ENCODE data around the gene TGFA. TPM values are rescaled to one million over a fixed set of nuclear protein-coding genes. Genes with fewer than 3 reads are reported as not detected.
"Not testable (repeated sequence)": the region's sequence is repeated elsewhere in the genome, so short reads cannot be mapped to it uniquely, and the experiment has no call there.

The TGFA gene
- total RNA-seq, 2 donors from 2014 or later, result 21.4 to 25.8 TPM

DNA sequence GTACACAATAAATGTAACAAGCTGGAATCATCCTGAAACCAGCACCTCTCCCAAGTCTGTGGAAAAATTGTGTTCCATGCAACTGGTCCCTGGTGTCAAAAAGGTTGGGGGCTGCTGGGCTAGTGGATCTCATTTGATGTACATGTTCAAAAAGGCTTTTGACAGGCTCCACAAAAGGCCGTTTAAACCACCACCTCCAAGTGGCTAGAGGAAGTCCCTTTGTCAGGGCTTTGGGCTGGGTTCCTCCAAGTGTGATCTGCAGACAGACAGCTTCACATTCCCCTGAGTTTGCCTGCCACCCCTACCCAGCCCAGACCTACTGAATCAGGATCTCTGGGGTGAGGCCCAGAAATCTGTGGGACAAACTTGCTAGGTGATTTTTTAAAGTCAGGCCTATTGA is 84.7 kb downstream of the TGFA start:
- H3K4me3 ChIP-seq, result no peak overlapping the region
- H3K36me3 ChIP-seq, result no peaks in the 10 kb centered on the region
- no peak overlapping the region for H3K9ac ChIP-seq (ENCODE audit: low read depth in 2 of 2, low read length in 2 of 2)
- intact Hi-C loops (cut with DNase I), result no loop called here
- no peak overlapping the region for H3K27ac ChIP-seq
- H3K27me3 ChIP-seq, result no peaks in the 10 kb centered on the region
- TF ChIP-seq, protein P1, sequence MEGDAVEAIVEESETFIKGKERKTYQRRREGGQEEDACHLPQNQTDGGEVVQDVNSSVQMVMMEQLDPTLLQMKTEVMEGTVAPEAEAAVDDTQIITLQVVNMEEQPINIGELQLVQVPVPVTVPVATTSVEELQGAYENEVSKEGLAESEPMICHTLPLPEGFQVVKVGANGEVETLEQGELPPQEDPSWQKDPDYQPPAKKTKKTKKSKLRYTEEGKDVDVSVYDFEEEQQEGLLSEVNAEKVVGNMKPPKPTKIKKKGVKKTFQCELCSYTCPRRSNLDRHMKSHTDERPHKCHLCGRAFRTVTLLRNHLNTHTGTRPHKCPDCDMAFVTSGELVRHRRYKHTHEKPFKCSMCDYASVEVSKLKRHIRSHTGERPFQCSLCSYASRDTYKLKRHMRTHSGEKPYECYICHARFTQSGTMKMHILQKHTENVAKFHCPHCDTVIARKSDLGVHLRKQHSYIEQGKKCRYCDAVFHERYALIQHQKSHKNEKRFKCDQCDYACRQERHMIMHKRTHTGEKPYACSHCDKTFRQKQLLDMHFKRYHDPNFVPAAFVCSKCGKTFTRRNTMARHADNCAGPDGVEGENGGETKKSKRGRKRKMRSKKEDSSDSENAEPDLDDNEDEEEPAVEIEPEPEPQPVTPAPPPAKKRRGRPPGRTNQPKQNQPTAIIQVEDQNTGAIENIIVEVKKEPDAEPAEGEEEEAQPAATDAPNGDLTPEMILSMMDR (IDR thresholded peaks at IDR 0.05), result no peak
- H3K4me1 ChIP-seq, result no peaks in the 10 kb centered on the region
- no peaks in the 10 kb centered on the region for H3K9me3 ChIP-seq
- no peak for DNase-seq

DNA sequence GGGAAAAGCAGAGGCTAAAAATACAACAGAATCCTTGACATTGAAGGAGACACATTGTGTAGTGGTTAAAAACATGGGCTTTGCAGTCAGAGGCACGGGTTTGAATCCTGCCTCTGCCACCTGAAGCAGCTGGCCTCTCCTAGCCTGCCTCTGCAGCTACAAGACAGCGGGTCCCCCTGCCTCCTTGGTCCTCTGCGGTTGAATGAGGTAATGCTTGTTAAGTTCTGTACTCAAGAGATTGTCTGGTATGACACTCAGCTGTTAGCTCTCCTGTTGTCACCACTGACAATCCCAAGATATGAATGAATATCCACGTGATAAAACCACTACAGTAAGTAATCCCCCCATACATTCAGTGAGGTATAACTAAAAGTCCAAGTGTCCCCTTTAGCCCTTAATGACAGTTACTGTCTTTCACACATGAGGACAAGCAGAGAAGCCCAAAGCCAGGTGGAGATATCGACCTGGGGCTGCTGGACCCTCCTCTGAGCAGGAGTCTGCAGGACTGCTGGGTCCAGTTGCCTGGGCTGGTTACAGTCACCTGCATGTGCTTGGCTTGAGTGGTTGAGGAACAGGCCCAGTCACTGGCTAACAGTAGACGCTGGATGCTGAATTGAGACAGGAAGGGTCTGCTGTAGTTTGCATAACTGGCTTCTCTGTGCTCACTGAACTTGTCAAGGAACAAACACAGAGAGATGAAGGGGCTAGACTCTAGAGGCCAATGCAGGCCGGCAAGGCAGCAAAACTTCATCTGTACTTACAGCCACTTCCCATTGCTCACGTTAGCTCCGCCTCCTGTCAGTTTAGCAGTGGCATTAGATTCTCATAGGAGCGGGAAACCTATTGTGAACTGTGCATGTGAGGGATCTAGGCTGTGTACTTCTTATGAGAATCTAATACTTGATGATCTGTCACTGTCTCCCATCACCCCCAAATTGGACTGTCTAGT is 85.5 kb downstream of the TGFA start:
- Histone ChIP-seq H3K9me3 (no peaks in the 10 kb centered on the region), H3K36me3 (no peaks in the 10 kb centered on the region), H3K27me3 (no peaks in the 10 kb centered on the region), H3K9ac (ENCODE audit: low read depth in 2 of 2, low read length in 2 of 2) (no peak overlapping the region), H3K27ac (no peak overlapping the region), H3K4me1 (no peaks in the 10 kb centered on the region), H3K4me3 (no peak overlapping the region)
- intact Hi-C loops (cut with DNase I), result no loop called here
- DNase-seq, result no peak
- TF ChIP-seq, protein P1 (IDR thresholded peaks at IDR 0.05), result no peak

DNA sequence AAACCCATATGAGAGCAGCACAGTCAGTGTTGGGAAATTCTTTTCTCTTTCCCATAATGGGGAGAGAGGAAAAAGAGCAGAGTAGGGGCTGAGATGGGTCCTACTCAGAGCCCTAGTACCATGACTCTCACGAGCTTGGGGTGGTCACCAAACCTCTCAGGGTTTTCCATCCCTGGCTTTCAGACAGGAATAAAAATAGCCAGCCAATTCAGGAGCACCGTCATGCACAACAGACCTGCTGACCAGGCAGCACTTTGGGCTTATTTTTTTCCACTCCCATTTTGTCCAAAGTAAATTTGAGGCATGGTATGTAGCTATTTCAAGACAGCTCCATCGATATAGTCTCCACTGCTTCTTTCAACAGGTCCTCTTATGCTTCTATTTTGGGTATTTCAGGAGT is 86.4 kb downstream of the TGFA start:
- Histone ChIP-seq H3K4me1 (no peaks in the 10 kb centered on the region), H3K36me3 (no peaks in the 10 kb centered on the region), H3K9ac (ENCODE audit: low read depth in 2 of 2, low read length in 2 of 2) (no peak overlapping the region), H3K4me3 (no peak overlapping the region), H3K27ac (no peak overlapping the region), H3K9me3 (no peaks in the 10 kb centered on the region), H3K27me3 (no peaks in the 10 kb centered on the region)
- intact Hi-C loops (cut with DNase I), result no loop called here
- DNase-seq, result no peak
- TF ChIP-seq, protein P1 (IDR thresholded peaks at IDR 0.05), result no peak

DNA sequence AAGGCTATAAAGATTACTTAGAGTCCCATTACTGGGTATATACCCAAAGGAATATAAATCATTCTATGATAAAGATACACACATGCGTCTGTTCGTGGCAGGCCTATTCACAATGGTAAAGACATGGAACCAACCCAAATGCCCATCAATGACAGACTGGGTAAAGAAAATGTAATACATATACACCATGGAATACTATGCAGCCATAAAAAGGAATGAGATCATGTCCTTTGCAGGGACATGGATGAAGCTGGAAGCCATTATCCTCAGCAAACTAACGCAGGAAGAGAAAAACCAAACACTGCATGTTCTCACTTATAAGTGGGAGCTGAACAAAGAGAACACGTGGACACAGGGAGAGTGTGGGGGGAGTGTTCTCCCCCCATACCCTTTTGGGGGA is 87.0 kb downstream of the TGFA start:
- DNase-seq; H3K36me3 ChIP-seq; H3K4me3 ChIP-seq; H3K27me3 ChIP-seq; H3K9ac ChIP-seq (ENCODE audit: low read depth in 2 of 2, low read length in 2 of 2); intact Hi-C loops (cut with DNase I); H3K9me3 ChIP-seq; H3K27ac ChIP-seq; H3K4me1 ChIP-seq: not testable (repeated sequence)

DNA sequence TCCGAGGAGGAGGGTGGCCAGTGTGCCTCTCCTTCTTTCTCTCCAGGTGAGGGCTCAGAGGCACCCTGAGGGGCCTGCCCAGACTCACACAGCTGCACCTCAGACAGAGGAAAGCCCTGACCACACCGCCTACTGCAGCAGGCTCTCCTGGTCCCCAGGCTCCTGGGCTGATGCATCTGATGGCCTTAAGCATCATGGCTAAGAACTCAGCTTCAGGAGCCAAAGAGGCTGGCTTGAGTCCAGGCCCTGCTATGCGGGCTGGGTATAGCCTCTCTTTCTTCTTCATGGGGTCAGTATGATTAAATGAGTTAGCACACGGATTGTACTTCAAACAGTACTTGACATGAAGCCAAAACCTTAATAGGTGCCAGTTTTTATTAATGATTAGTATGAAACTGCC is 89.6 kb downstream of the TGFA start:
- H3K4me1 ChIP-seq, result no peaks in the 10 kb centered on the region
- DNase-seq, result no peak
- H3K27ac ChIP-seq, result no peak overlapping the region
- TF ChIP-seq, protein P1 (IDR thresholded peaks at IDR 0.05), result no peak
- intact Hi-C loops (cut with DNase I), result no loop called here
- no peak overlapping the region for H3K9ac ChIP-seq (ENCODE audit: low read depth in 2 of 2, low read length in 2 of 2)
- no peaks in the 10 kb centered on the region for H3K9me3 ChIP-seq
- no peaks in the 10 kb centered on the region for H3K36me3 ChIP-seq
- H3K4me3 ChIP-seq, result no peak overlapping the region
- no peaks in the 10 kb centered on the region for H3K27me3 ChIP-seq

DNA sequence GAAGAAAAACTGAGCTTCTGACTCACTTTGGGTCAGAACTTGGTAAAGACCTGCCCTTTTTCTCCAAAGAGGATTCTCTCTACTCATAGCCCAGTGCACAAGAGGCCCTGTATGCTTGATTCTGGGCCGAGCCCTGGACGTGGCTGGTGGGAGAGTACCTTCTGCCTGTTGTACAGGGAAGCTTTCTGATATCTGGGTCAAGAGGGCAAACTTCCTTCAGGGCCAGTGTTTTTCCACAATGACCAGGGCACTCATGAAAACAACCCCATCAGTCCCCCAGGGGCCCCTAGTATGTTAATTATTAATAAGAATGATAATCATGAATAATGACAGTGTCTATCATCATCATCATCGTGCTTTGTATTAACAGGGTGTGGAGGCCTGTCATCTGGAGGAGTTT is 90.0 kb downstream of the TGFA start:
- Histone ChIP-seq H3K36me3 (no peaks in the 10 kb centered on the region), H3K9me3 (no peaks in the 10 kb centered on the region), H3K4me1 (no peaks in the 10 kb centered on the region), H3K27me3 (no peaks in the 10 kb centered on the region), H3K4me3 (no peak overlapping the region), H3K9ac (ENCODE audit: low read depth in 2 of 2, low read length in 2 of 2) (no peak overlapping the region), H3K27ac (no peak overlapping the region)
- no peak for DNase-seq
- intact Hi-C loops (cut with DNase I), result no loop called here
- TF ChIP-seq, protein P1 (IDR thresholded peaks at IDR 0.05), result no peak
